Measurements from ENCODE around the gene ST3GAL5. TPM values are rescaled to one million over a fixed set of nuclear protein-coding genes. Genes with fewer than 3 reads are reported as not detected.
"Not testable (repeated sequence)": the region's sequence is repeated elsewhere in the genome, so short reads cannot be mapped to it uniquely, and the experiment has no call there.

Gene ST3GAL5
- total RNA-seq, 1 donor from 2014 or later: 46.5 TPM

DNA sequence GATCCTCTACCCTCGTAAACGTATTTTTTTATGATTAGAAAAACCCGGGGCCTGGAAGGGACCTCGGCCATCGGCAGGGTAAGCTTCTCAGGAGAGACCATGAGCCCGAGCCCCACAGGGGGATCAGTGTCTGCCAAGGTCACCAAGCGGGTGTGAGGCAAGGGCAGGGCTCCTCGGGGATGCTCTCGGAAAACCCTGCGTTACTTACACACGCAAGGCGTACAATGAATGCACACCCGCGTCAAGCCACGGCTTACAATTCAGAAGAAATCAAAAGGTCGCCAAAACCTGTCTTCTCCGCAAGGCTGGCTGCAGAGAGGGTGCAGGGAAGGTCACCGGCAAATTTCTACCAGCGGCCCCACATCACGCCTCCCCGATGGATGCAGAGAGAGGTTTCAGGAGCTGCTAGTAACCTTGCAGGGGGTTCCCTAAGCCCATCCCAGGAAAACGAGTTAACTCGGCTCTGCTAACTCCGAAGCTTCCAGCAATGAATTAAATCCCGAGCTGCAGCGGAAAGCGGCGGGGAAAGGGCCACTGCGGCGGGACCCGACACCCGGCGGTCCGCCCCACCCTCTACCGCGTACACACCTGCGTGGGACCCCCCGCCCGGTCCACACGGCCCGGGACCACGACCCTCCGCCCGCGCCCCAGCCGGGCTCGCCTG lies 638 bp downstream of the ST3GAL5 start:
- DNase-seq: peak; percentile 39
- Mint-ChIP-seq H3K27ac (ENCODE audit: unreplicated experiment) (peak overlapping the region; percentile 75), H3K9me3 (ENCODE audit: unreplicated experiment) (peaks cover 12% of the 10 kb centered on the region), H3K36me3 (ENCODE audit: unreplicated experiment) (peaks cover 4% of the 10 kb centered on the region), H3K4me1 (ENCODE audit: low read depth, unreplicated experiment) (peaks cover 46% of the 10 kb centered on the region), H3K4me3 (ENCODE audit: unreplicated experiment) (peak overlapping the region; percentile 75), H3K27me3 (ENCODE audit: unreplicated experiment) (peaks cover 10% of the 10 kb centered on the region)
- TF ChIP-seq, protein P1, sequence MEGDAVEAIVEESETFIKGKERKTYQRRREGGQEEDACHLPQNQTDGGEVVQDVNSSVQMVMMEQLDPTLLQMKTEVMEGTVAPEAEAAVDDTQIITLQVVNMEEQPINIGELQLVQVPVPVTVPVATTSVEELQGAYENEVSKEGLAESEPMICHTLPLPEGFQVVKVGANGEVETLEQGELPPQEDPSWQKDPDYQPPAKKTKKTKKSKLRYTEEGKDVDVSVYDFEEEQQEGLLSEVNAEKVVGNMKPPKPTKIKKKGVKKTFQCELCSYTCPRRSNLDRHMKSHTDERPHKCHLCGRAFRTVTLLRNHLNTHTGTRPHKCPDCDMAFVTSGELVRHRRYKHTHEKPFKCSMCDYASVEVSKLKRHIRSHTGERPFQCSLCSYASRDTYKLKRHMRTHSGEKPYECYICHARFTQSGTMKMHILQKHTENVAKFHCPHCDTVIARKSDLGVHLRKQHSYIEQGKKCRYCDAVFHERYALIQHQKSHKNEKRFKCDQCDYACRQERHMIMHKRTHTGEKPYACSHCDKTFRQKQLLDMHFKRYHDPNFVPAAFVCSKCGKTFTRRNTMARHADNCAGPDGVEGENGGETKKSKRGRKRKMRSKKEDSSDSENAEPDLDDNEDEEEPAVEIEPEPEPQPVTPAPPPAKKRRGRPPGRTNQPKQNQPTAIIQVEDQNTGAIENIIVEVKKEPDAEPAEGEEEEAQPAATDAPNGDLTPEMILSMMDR (IDR thresholded peaks at IDR 0.05; ENCODE audit: partially characterized antibody, unreplicated experiment): no peak

DNA sequence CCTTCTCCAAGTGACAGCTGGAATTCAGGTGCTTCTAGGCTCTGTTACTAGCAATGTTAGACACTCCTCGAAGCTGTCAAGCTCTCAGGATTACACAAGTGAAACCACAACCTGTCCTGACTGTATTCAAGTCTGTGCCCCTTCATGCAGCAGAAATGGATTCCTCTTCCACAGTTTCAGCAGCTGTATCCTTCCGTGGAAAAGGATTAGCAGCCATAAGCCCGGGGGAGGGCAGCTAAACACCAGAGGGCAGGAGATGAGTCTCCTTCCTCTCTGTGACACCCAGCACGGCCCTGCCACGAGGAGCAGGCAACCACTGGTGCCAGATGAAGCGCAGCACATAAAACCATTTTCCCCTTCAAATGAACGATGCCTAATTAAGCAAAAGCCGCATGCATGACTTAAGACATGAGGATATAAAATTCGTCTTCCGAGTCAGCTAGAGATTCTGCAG lies 1.2 kb downstream of the ST3GAL5 start:
- TF ChIP-seq, protein P1 (IDR thresholded peaks at IDR 0.05; ENCODE audit: partially characterized antibody, unreplicated experiment): no peak
- peak; percentile 45 for DNase-seq
- Mint-ChIP-seq H3K27ac (ENCODE audit: unreplicated experiment) (peak overlapping the region; percentile 75), H3K36me3 (ENCODE audit: unreplicated experiment) (peaks cover 10% of the 10 kb centered on the region), H3K9me3 (ENCODE audit: unreplicated experiment) (peaks cover 13% of the 10 kb centered on the region), H3K4me1 (ENCODE audit: low read depth, unreplicated experiment) (peaks cover 40% of the 10 kb centered on the region), H3K4me3 (ENCODE audit: unreplicated experiment) (peak overlapping the region; percentile 75), H3K27me3 (ENCODE audit: unreplicated experiment) (peaks cover 10% of the 10 kb centered on the region)

DNA sequence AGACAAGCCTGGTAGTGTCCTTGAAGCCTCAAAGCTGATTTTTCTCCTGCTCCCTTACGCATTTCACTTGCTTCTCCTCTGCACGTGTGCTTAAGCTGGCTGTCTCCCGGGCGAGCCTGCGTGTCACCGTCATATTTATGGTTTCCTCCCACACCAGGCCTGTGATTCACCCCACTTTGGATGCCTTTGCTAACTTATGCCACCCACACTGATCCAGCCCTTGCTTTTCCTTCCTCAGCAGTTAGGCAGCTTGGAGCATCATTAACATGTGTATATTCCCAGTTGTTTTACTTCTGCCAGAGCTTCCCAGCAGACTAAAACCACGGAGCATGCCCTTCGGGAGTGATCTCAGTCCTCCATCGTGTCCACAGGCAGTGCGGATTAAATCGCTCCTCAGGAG lies 2.2 kb downstream of the ST3GAL5 start:
- H3K27ac Mint-ChIP-seq (ENCODE audit: unreplicated experiment): peak overlapping the region; percentile 40
- H3K27me3 Mint-ChIP-seq (ENCODE audit: unreplicated experiment): peaks cover 10% of the 10 kb centered on the region
- peaks cover 11% of the 10 kb centered on the region for H3K9me3 Mint-ChIP-seq (ENCODE audit: unreplicated experiment)
- H3K4me1 Mint-ChIP-seq (ENCODE audit: low read depth, unreplicated experiment): peaks cover 36% of the 10 kb centered on the region
- H3K4me3 Mint-ChIP-seq (ENCODE audit: unreplicated experiment): peak overlapping the region; percentile 75
- H3K36me3 Mint-ChIP-seq (ENCODE audit: unreplicated experiment): peaks cover 13% of the 10 kb centered on the region
- DNase-seq: no peak
- TF ChIP-seq, protein P1 (IDR thresholded peaks at IDR 0.05; ENCODE audit: partially characterized antibody, unreplicated experiment): no peak

DNA sequence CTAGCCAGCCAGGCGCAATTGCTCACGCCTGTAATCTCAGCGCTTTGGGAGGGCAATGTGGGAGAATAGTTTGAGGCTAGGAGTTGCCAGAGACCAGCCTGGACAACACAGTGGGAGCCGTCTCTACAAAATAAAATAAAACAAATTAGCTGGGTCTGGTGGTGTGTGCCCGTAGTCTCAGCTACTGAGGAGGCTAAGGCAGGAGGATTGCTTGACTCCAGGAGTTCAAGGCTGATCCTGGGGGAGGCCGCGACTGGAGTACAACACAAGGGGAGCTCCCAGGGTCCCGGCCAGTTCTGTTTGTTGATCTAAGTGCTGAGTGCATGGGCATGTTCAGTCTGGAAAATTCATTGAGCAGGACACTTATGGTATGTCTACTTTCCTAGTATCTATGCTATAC lies 2.6 kb downstream of the ST3GAL5 start:
- H3K9me3 Mint-ChIP-seq (ENCODE audit: unreplicated experiment): peaks cover 13% of the 10 kb centered on the region
- H3K36me3 Mint-ChIP-seq (ENCODE audit: unreplicated experiment): peaks cover 18% of the 10 kb centered on the region
- H3K27me3 Mint-ChIP-seq (ENCODE audit: unreplicated experiment): peaks cover 10% of the 10 kb centered on the region
- peaks cover 36% of the 10 kb centered on the region for H3K4me1 Mint-ChIP-seq (ENCODE audit: low read depth, unreplicated experiment)
- no peak overlapping the region for H3K4me3 Mint-ChIP-seq (ENCODE audit: unreplicated experiment)
- TF ChIP-seq, protein P1 (IDR thresholded peaks at IDR 0.05; ENCODE audit: partially characterized antibody, unreplicated experiment): no peak
- H3K27ac Mint-ChIP-seq (ENCODE audit: unreplicated experiment): no peak overlapping the region
- DNase-seq: no peak

DNA sequence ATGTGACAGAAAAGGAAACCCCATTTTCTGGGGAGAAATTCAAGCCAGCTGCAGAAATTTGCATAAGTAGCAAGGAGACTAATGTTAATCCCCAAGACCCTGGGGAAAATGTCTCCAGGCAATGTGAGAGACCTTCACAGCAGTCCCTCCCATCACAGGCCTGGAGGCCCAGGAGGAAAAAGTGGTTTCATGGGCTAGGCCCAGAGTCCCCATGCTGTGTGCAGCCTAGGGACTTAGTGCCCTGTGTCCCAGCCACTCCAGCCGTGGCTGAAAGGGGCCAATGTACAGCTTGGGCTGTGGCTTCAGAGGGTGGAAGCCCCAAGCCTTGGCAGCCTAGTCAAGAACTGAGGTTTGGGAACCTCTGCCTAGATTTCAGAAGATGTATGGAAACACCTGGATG lies 7.0 kb downstream of the ST3GAL5 start:
- H3K27me3 Mint-ChIP-seq (ENCODE audit: unreplicated experiment); H3K9me3 Mint-ChIP-seq (ENCODE audit: unreplicated experiment); H3K4me3 Mint-ChIP-seq (ENCODE audit: unreplicated experiment); H3K27ac Mint-ChIP-seq (ENCODE audit: unreplicated experiment); DNase-seq: not testable (repeated sequence)
- Mint-ChIP-seq H3K4me1 (ENCODE audit: low read depth, unreplicated experiment) (peaks cover 15% of the 10 kb centered on the region), H3K36me3 (ENCODE audit: unreplicated experiment) (peaks cover 29% of the 10 kb centered on the region)

DNA sequence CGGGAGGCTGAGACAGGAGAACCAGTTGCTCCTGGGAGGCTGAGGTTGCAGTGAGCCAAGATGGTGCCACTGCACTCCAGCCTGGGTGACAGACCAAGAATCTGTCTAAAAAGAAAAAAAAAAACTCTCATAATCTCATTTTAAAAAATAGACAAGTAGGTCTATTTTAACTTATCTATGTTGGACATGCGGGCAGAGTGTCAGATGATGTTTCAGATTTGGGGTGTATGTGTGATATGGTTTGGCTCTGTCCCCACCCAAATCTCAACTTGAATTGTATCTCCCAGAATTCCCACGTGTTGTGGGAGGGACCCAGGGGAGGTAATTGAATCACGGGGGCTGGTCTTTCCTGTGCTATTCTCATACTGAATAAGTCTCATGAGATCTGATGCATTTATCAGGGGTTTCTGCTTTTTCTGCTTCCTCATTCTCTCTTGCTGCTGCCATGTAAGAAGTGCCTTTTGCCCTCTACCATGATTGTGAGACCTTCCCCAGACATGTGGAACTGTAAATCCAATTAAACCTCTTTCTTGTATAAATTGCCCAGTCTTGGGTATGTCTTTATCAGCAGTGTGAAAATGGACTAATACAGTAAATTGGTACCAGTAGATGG lies 8.0 kb downstream of the ST3GAL5 start:
- H3K27ac Mint-ChIP-seq (ENCODE audit: unreplicated experiment); H3K4me3 Mint-ChIP-seq (ENCODE audit: unreplicated experiment); H3K9me3 Mint-ChIP-seq (ENCODE audit: unreplicated experiment); DNase-seq; H3K27me3 Mint-ChIP-seq (ENCODE audit: unreplicated experiment): not testable (repeated sequence)
- Mint-ChIP-seq H3K4me1 (ENCODE audit: low read depth, unreplicated experiment) (peaks cover 11% of the 10 kb centered on the region), H3K36me3 (ENCODE audit: unreplicated experiment) (peaks cover 29% of the 10 kb centered on the region)

Data from glutamatergic neuron (in vitro differentiated cells).